ENCODE data around the gene PFDN2.
"Not testable (repeated sequence)": the region's sequence is repeated elsewhere in the genome, so short reads cannot be mapped to it uniquely, and the experiment has no call there.

Gene PFDN2

GRCh38 chr1:161122967-161123366 lies 5.1 kb upstream of the PFDN2 start:
- DNase-seq, result no peak
- no peak overlapping the region for H3K4me3 ChIP-seq (ENCODE audit: insufficient read depth, low read depth, low read length, poor library complexity, severe bottlenecking)
- H3K9me3 ChIP-seq (ENCODE audit: control insufficient read depth, low read length), result no peaks in the 10 kb centered on the region
- no peaks in the 10 kb centered on the region for H3K27me3 ChIP-seq (replicated peaks; ENCODE audit: control insufficient read depth, insufficient read depth, low read length, poor library complexity, severe bottlenecking)
- H3K4me1 ChIP-seq (ENCODE audit: control insufficient read depth, insufficient read depth, low read length, poor library complexity, severe bottlenecking), result peaks cover 17% of the 10 kb centered on the region
- H3K36me3 ChIP-seq (ENCODE audit: control insufficient read depth, insufficient read depth, low read length), result peaks cover 59% of the 10 kb centered on the region
- no peak overlapping the region for H3K27ac ChIP-seq (ENCODE audit: insufficient read depth, low read length, poor library complexity, severe bottlenecking)

- H3K36me3 ChIP-seq (ENCODE audit: control insufficient read depth, insufficient read depth, low read length), result peaks cover 58% of the 10 kb centered on the region
- no peaks in the 10 kb centered on the region for H3K9me3 ChIP-seq (ENCODE audit: control insufficient read depth, low read length)
- H3K4me1 ChIP-seq (ENCODE audit: control insufficient read depth, insufficient read depth, low read length, poor library complexity, severe bottlenecking), result peaks cover 20% of the 10 kb centered on the region
- H3K27ac ChIP-seq (ENCODE audit: insufficient read depth, low read length, poor library complexity, severe bottlenecking), result no peak overlapping the region
- DNase-seq, result no peak
- no peak overlapping the region for H3K4me3 ChIP-seq (ENCODE audit: insufficient read depth, low read depth, low read length, poor library complexity, severe bottlenecking)
- H3K27me3 ChIP-seq (replicated peaks; ENCODE audit: control insufficient read depth, insufficient read depth, low read length, poor library complexity, severe bottlenecking), result no peaks in the 10 kb centered on the region
Observed at GRCh38 chr1:161121834-161122233, 4.0 kb upstream of the PFDN2 start.

GRCh38 chr1:161121042-161121650 lies 3.3 kb upstream of the PFDN2 start:
- H3K4me3 ChIP-seq (ENCODE audit: insufficient read depth, low read depth, low read length, poor library complexity, severe bottlenecking), result no peak overlapping the region
- H3K27me3 ChIP-seq (replicated peaks; ENCODE audit: control insufficient read depth, insufficient read depth, low read length, poor library complexity, severe bottlenecking), result no peaks in the 10 kb centered on the region
- no peak overlapping the region for H3K27ac ChIP-seq (ENCODE audit: insufficient read depth, low read length, poor library complexity, severe bottlenecking)
- no peaks in the 10 kb centered on the region for H3K9me3 ChIP-seq (ENCODE audit: control insufficient read depth, low read length)
- H3K36me3 ChIP-seq (ENCODE audit: control insufficient read depth, insufficient read depth, low read length), result peaks cover 54% of the 10 kb centered on the region
- DNase-seq, result no peak
- peaks cover 27% of the 10 kb centered on the region for H3K4me1 ChIP-seq (ENCODE audit: control insufficient read depth, insufficient read depth, low read length, poor library complexity, severe bottlenecking)

GRCh38 chr1:161119092-161119903 lies 1.5 kb upstream of the PFDN2 start:
- no peaks in the 10 kb centered on the region for H3K9me3 ChIP-seq (ENCODE audit: control insufficient read depth, low read length)
- H3K27ac ChIP-seq (ENCODE audit: insufficient read depth, low read length, poor library complexity, severe bottlenecking), result peak overlapping the region; percentile 91
- H3K36me3 ChIP-seq (ENCODE audit: control insufficient read depth, insufficient read depth, low read length), result peaks cover 39% of the 10 kb centered on the region
- DNase-seq, result peak; percentile 35 to 52 (median 42)
- H3K27me3 ChIP-seq (replicated peaks; ENCODE audit: control insufficient read depth, insufficient read depth, low read length, poor library complexity, severe bottlenecking), result no peaks in the 10 kb centered on the region
- no peak overlapping the region for H3K4me3 ChIP-seq (ENCODE audit: insufficient read depth, low read depth, low read length, poor library complexity, severe bottlenecking)
- H3K4me1 ChIP-seq (ENCODE audit: control insufficient read depth, insufficient read depth, low read length, poor library complexity, severe bottlenecking), result peaks cover 29% of the 10 kb centered on the region

- H3K4me1 ChIP-seq (ENCODE audit: control insufficient read depth, insufficient read depth, low read length, poor library complexity, severe bottlenecking), result peaks cover 29% of the 10 kb centered on the region
- not testable (repeated sequence) for DNase-seq; H3K27ac ChIP-seq (ENCODE audit: insufficient read depth, low read length, poor library complexity, severe bottlenecking); H3K9me3 ChIP-seq (ENCODE audit: control insufficient read depth, low read length); H3K36me3 ChIP-seq (ENCODE audit: control insufficient read depth, insufficient read depth, low read length); H3K27me3 ChIP-seq (replicated peaks; ENCODE audit: control insufficient read depth, insufficient read depth, low read length, poor library complexity, severe bottlenecking); H3K4me3 ChIP-seq (ENCODE audit: insufficient read depth, low read depth, low read length, poor library complexity, severe bottlenecking)
Observed at GRCh38 chr1:161115961-161116360, 1.9 kb downstream of the PFDN2 start.

GRCh38 chr1:161115132-161115711 lies 2.6 kb downstream of the PFDN2 start:
- no peaks in the 10 kb centered on the region for H3K9me3 ChIP-seq (ENCODE audit: control insufficient read depth, low read length)
- peaks cover 29% of the 10 kb centered on the region for H3K4me1 ChIP-seq (ENCODE audit: control insufficient read depth, insufficient read depth, low read length, poor library complexity, severe bottlenecking)
- H3K4me3 ChIP-seq (ENCODE audit: insufficient read depth, low read depth, low read length, poor library complexity, severe bottlenecking), result no peak overlapping the region
- H3K27me3 ChIP-seq (replicated peaks; ENCODE audit: control insufficient read depth, insufficient read depth, low read length, poor library complexity, severe bottlenecking), result no peaks in the 10 kb centered on the region
- H3K36me3 ChIP-seq (ENCODE audit: control insufficient read depth, insufficient read depth, low read length), result peaks cover under 1% of the 10 kb centered on the region
- H3K27ac ChIP-seq (ENCODE audit: insufficient read depth, low read length, poor library complexity, severe bottlenecking), result no peak overlapping the region
- no peak for DNase-seq

GRCh38 chr1:161114556-161114955 lies 3.3 kb downstream of the PFDN2 start:
- no peaks in the 10 kb centered on the region for H3K9me3 ChIP-seq (ENCODE audit: control insufficient read depth, low read length)
- H3K4me1 ChIP-seq (ENCODE audit: control insufficient read depth, insufficient read depth, low read length, poor library complexity, severe bottlenecking), result peaks cover 25% of the 10 kb centered on the region
- H3K27me3 ChIP-seq (replicated peaks; ENCODE audit: control insufficient read depth, insufficient read depth, low read length, poor library complexity, severe bottlenecking), result no peaks in the 10 kb centered on the region
- no peak overlapping the region for H3K27ac ChIP-seq (ENCODE audit: insufficient read depth, low read length, poor library complexity, severe bottlenecking)
- peaks cover 1% of the 10 kb centered on the region for H3K36me3 ChIP-seq (ENCODE audit: control insufficient read depth, insufficient read depth, low read length)
- DNase-seq, result no peak
- no peak overlapping the region for H3K4me3 ChIP-seq (ENCODE audit: insufficient read depth, low read depth, low read length, poor library complexity, severe bottlenecking)

GRCh38 chr1:161113915-161114314 lies 3.9 kb downstream of the PFDN2 start:
- peaks cover 18% of the 10 kb centered on the region for H3K4me1 ChIP-seq (ENCODE audit: control insufficient read depth, insufficient read depth, low read length, poor library complexity, severe bottlenecking)
- H3K4me3 ChIP-seq (ENCODE audit: insufficient read depth, low read depth, low read length, poor library complexity, severe bottlenecking), result no peak overlapping the region
- H3K36me3 ChIP-seq (ENCODE audit: control insufficient read depth, insufficient read depth, low read length), result peaks cover 4% of the 10 kb centered on the region
- no peak overlapping the region for H3K27ac ChIP-seq (ENCODE audit: insufficient read depth, low read length, poor library complexity, severe bottlenecking)
- no peaks in the 10 kb centered on the region for H3K27me3 ChIP-seq (replicated peaks; ENCODE audit: control insufficient read depth, insufficient read depth, low read length, poor library complexity, severe bottlenecking)
- no peak for DNase-seq
- no peaks in the 10 kb centered on the region for H3K9me3 ChIP-seq (ENCODE audit: control insufficient read depth, low read length)

GRCh38 chr1:161111527-161111926 lies 6.3 kb downstream of the PFDN2 start:
- no peaks in the 10 kb centered on the region for H3K9me3 ChIP-seq (ENCODE audit: control insufficient read depth, low read length)
- H3K4me1 ChIP-seq (ENCODE audit: control insufficient read depth, insufficient read depth, low read length, poor library complexity, severe bottlenecking), result peaks cover 5% of the 10 kb centered on the region
- no peaks in the 10 kb centered on the region for H3K27me3 ChIP-seq (replicated peaks; ENCODE audit: control insufficient read depth, insufficient read depth, low read length, poor library complexity, severe bottlenecking)
- no peak overlapping the region for H3K4me3 ChIP-seq (ENCODE audit: insufficient read depth, low read depth, low read length, poor library complexity, severe bottlenecking)
- no peak for DNase-seq
- H3K27ac ChIP-seq (ENCODE audit: insufficient read depth, low read length, poor library complexity, severe bottlenecking), result no peak overlapping the region
- peaks cover 4% of the 10 kb centered on the region for H3K36me3 ChIP-seq (ENCODE audit: control insufficient read depth, insufficient read depth, low read length)

GRCh38 chr1:161111117-161111516 lies 6.7 kb downstream of the PFDN2 start:
- Histone ChIP-seq H3K27me3 (replicated peaks; ENCODE audit: control insufficient read depth, insufficient read depth, low read length, poor library complexity, severe bottlenecking) (no peaks in the 10 kb centered on the region), H3K27ac (ENCODE audit: insufficient read depth, low read length, poor library complexity, severe bottlenecking) (no peak overlapping the region), H3K4me3 (ENCODE audit: insufficient read depth, low read depth, low read length, poor library complexity, severe bottlenecking) (no peak overlapping the region), H3K9me3 (ENCODE audit: control insufficient read depth, low read length) (no peaks in the 10 kb centered on the region), H3K36me3 (ENCODE audit: control insufficient read depth, insufficient read depth, low read length) (peaks cover 4% of the 10 kb centered on the region), H3K4me1 (ENCODE audit: control insufficient read depth, insufficient read depth, low read length, poor library complexity, severe bottlenecking) (peaks cover 1% of the 10 kb centered on the region)
- DNase-seq, result no peak

All from effector memory CD4-positive, alpha-beta T cell (primary cell).